Measurements from ENCODE around the gene CHM. TPM values are rescaled to one million over a fixed set of nuclear protein-coding genes. Genes with fewer than 3 reads are reported as not detected.
A peak's percentile ranks its signal among the peaks of the same experiment; 100 is the strongest.

CHM gene, protein sequence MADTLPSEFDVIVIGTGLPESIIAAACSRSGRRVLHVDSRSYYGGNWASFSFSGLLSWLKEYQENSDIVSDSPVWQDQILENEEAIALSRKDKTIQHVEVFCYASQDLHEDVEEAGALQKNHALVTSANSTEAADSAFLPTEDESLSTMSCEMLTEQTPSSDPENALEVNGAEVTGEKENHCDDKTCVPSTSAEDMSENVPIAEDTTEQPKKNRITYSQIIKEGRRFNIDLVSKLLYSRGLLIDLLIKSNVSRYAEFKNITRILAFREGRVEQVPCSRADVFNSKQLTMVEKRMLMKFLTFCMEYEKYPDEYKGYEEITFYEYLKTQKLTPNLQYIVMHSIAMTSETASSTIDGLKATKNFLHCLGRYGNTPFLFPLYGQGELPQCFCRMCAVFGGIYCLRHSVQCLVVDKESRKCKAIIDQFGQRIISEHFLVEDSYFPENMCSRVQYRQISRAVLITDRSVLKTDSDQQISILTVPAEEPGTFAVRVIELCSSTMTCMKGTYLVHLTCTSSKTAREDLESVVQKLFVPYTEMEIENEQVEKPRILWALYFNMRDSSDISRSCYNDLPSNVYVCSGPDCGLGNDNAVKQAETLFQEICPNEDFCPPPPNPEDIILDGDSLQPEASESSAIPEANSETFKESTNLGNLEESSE
- total RNA-seq (2021), result 27.4 and 27.9 TPM in 2 replicates
- Bru-seq, nascent RNA, result percentile 78 among the genes with signal in this experiment
- percentile 72 among the genes with signal in this experiment for BruChase-seq, experiment 1, labeled RNA remaining after a 2-hour chase
- BruChase-seq, experiment 2, labeled RNA remaining after a 6-hour chase, result percentile 64 among the genes with signal in this experiment
- long read RNA-seq, full-length matches to known transcripts, result 14 of 30 reads
- long read RNA-seq, partial matches to known transcripts, result 6 of 30 reads
- long read RNA-seq, other reads (novel, unspliced or antisense), result 10 of 30 reads

DNA sequence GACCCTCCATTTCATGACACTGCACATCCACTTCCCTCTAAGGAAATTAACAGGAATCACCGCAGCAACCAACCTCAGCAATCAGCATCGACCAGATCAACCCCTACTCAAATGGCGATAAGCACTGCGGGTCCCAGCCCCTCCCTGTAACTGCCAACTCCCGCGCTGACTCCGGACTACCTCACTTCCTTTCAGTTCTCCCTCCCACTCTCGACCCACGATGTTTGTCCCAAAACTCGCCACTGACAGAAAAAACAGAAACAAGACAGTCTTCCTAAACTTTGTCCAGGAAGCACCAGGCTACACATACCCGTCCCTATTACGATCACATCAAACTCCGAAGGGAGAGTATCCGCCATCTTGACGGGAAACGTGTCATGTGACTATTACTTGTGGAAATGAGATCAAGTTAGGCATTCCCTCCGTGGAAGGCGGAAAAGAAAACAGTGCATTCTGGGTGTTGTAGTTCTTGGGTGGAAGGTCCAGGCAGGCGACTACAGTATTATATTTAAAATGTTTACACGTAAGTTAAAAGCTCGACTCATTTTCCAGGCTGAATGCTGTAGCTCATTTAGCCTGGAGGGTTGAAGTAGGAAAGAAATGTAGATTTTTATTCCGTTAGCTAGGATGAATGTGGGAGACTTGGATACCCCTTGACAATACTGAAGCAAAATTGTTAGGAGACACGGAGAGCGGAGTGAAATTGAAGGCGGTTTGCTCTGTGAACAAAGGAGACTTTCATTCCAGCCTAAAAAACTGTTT, at the start of gene CHM:
CHM (minus strand) TSS at position 385 of the 762 bp plus-strand sequence; CDS start at position 359, 26 bp downstream.
- peak within 1 kb of the TSS; percentile 69 for H3K4me3 ChIP-seq (ENCODE audit: low read depth, low read length, poor library complexity, severe bottlenecking)
- DNase-seq (ENCODE audit: low spot score), result peak; percentile 92
- TF ChIP-seq, protein P1, sequence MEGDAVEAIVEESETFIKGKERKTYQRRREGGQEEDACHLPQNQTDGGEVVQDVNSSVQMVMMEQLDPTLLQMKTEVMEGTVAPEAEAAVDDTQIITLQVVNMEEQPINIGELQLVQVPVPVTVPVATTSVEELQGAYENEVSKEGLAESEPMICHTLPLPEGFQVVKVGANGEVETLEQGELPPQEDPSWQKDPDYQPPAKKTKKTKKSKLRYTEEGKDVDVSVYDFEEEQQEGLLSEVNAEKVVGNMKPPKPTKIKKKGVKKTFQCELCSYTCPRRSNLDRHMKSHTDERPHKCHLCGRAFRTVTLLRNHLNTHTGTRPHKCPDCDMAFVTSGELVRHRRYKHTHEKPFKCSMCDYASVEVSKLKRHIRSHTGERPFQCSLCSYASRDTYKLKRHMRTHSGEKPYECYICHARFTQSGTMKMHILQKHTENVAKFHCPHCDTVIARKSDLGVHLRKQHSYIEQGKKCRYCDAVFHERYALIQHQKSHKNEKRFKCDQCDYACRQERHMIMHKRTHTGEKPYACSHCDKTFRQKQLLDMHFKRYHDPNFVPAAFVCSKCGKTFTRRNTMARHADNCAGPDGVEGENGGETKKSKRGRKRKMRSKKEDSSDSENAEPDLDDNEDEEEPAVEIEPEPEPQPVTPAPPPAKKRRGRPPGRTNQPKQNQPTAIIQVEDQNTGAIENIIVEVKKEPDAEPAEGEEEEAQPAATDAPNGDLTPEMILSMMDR (conservative IDR thresholded peaks at IDR 0.05; ENCODE audit: low read depth, low read length), result no peak
- TF ChIP-seq EZH2 (IDR thresholded peaks at IDR 0.05; ENCODE audit: borderline replicate concordance, low read depth, low read length, poor library complexity, severe bottlenecking), result no peak
- H3K9me3 ChIP-seq (ENCODE audit: low read depth, low read length, poor library complexity, severe bottlenecking), result no peaks in the 10 kb centered on the region
- H3K27me3 ChIP-seq (replicated peaks; ENCODE audit: insufficient read depth, low read depth, low read length, poor library complexity), result no peaks in the 10 kb centered on the region
- ChIA-PET CTCF (no interaction called here), POLR2A (ENCODE audit: low non-redundant PET) (no interaction called here)
- H3K27ac ChIP-seq (ENCODE audit: low read depth, low read length, poor library complexity, severe bottlenecking), result peak within 1 kb of the TSS; percentile 74
- intact Hi-C loops (cut with micrococcal nuclease; ENCODE audit: unreplicated experiment), result no loop called here
- peaks cover 10% of the 10 kb centered on the region for H3K4me1 ChIP-seq (ENCODE audit: insufficient read depth, low read length, poor library complexity, severe bottlenecking)
- peaks cover 3% of the 10 kb centered on the region for H3K36me3 ChIP-seq (ENCODE audit: insufficient read depth, low read length, poor library complexity, severe bottlenecking)
- no TSS peak for BruUV-seq (replicated peaks)

DNA sequence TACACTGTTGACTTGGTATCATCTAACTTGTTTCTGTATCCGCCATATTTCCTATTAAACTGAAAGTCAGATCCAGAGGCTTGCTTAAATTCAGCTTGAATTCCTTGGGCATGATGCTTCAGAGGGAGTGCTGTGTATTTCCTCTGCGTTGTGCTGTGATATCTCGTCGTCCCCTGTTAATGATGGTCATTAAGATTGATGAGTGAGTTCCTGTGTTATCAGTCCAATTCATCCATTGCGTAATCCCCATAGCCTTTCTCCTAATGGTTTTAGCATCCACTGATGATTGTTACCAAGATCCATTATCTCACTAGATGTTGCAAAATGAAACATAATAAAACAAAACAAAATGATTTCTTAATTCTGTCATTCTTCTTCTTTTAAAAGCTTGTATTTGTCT, 31.3 kb upstream of the CHM start:
- DNase-seq (ENCODE audit: low spot score), result no peak
- Histone ChIP-seq H3K27ac (ENCODE audit: low read depth, low read length, poor library complexity, severe bottlenecking) (no peak overlapping the region), H3K27me3 (replicated peaks; ENCODE audit: insufficient read depth, low read depth, low read length, poor library complexity) (no peaks in the 10 kb centered on the region), H3K9me3 (ENCODE audit: low read depth, low read length, poor library complexity, severe bottlenecking) (no peaks in the 10 kb centered on the region), H3K36me3 (ENCODE audit: insufficient read depth, low read length, poor library complexity, severe bottlenecking) (no peaks in the 10 kb centered on the region), H3K4me3 (ENCODE audit: low read depth, low read length, poor library complexity, severe bottlenecking) (no peak overlapping the region), H3K4me1 (ENCODE audit: insufficient read depth, low read length, poor library complexity, severe bottlenecking) (no peaks in the 10 kb centered on the region)
- ChIA-PET POLR2A (ENCODE audit: low non-redundant PET) (no interaction called here), CTCF (no interaction called here)
- no peak for TF ChIP-seq EZH2 (IDR thresholded peaks at IDR 0.05; ENCODE audit: borderline replicate concordance, low read depth, low read length, poor library complexity, severe bottlenecking)
- TF ChIP-seq, protein P1 (conservative IDR thresholded peaks at IDR 0.05; ENCODE audit: low read depth, low read length), result no peak
- intact Hi-C loops (cut with micrococcal nuclease; ENCODE audit: unreplicated experiment), result no loop called here
- no TSS peak for BruUV-seq (replicated peaks)

DNA sequence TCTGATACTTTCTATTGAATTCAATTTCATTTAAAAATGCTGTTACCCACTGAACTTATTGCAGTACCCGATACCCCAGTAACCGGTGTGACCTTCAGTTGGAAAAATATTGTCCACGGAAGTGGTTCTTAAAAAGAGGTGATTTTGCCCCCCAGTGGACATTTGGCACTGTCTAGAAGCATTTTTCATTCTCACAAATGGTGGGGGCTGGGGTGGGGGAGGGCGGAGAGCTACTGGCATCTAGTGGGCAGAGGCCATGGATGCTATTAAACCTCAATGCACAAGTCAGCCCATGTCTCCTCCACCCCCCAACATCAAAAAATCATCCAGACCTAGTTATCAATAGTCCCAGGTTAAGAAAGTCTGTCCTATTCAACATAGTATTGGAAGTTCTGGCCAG, 19.6 kb upstream of the CHM start:
- TF ChIP-seq, protein P1 (conservative IDR thresholded peaks at IDR 0.05; ENCODE audit: low read depth, low read length), result peak; percentile 37
- TF ChIP-seq EZH2 (IDR thresholded peaks at IDR 0.05; ENCODE audit: borderline replicate concordance, low read depth, low read length, poor library complexity, severe bottlenecking), result no peak
- DNase-seq (ENCODE audit: low spot score), result peak; percentile 26
- intact Hi-C loops (cut with micrococcal nuclease; ENCODE audit: unreplicated experiment), result loop anchor here (5.0 to 10.0 kb wide), 2 partner anchors 50 to 442 kb away; no protein-coding TSS in a partner anchor
- ChIA-PET POLR2A (ENCODE audit: low non-redundant PET) (no interaction called here), CTCF (no interaction called here)
- H3K27me3 ChIP-seq (replicated peaks; ENCODE audit: insufficient read depth, low read depth, low read length, poor library complexity), result peaks cover 9% of the 10 kb centered on the region
- no peak overlapping the region for H3K27ac ChIP-seq (ENCODE audit: low read depth, low read length, poor library complexity, severe bottlenecking)
- no peaks in the 10 kb centered on the region for H3K9me3 ChIP-seq (ENCODE audit: low read depth, low read length, poor library complexity, severe bottlenecking)
- no peaks in the 10 kb centered on the region for H3K36me3 ChIP-seq (ENCODE audit: insufficient read depth, low read length, poor library complexity, severe bottlenecking)
- no peaks in the 10 kb centered on the region for H3K4me1 ChIP-seq (ENCODE audit: insufficient read depth, low read length, poor library complexity, severe bottlenecking)
- BruUV-seq (replicated peaks), result no TSS peak
- H3K4me3 ChIP-seq (ENCODE audit: low read depth, low read length, poor library complexity, severe bottlenecking), result no peak overlapping the region

Measured in A673 (cell line).